SK-N-SH (cell line): ENCODE results near the gene CLDN16. TPM values are rescaled to one million over a fixed set of nuclear protein-coding genes. Genes with fewer than 3 reads are reported as not detected.

Experiments
- CTCF ChIA-PET: fragments of 300-600, 350-600 bp; formaldehyde crosslinking; extraction: SDS; loops from one replicate; lab custom pipeline; 2021; lab: Yijun Ruan, JAX
- POLR2A ChIA-PET: fragments of 350-600 bp; sonication (Branson Sonifier 250); formaldehyde crosslinking; extraction: SDS; loops from one replicate; lab custom pipeline; 2020; ENCODE audit warnings: antibody characterized with exemption, inconsistent platforms; lab: Yijun Ruan, JAX
- DNase-seq: peaks from one replicate; pipeline ENCODE4 v3.0.0; 2012
- H2AFZ ChIP-seq: fragments of 200-600 bp; sonication (generic); 2 replicates; pipeline ENCODE4 v1.8.1; 2016; ENCODE audit warnings: antibody characterized with exemption, mild to moderate bottlenecking, low read depth
- H3F3A ChIP-seq: fragments of 200-600 bp; sonication (generic); replicated peaks from 2 replicates; pipeline ENCODE3; 2016; ENCODE audit warnings: antibody characterized with exemption, mild to moderate bottlenecking; ENCODE audit not compliant: insufficient read depth
- H3K27ac ChIP-seq, 2 experiments: fragments of 200-500 bp in 1 of 2; fragments of 200-600 bp in 1 of 2; sonication (Bioruptor generic) in 1 of 2; sonication (generic), shearing (Covaris generic) in 1 of 2; 2 replicates each; pipeline versions ENCODE4 v1.5.1 to v1.6.1; 2014 to 2016; ENCODE audit warnings: low read depth in 2 of 2, inconsistent platforms in 1 of 2, low read length in 1 of 2, mild to moderate bottlenecking in 1 of 2, mixed read lengths in 1 of 2
- H3K27me3 ChIP-seq: fragments of 200-600 bp; sonication (generic), shearing (Covaris generic); 2 replicates; pipeline ENCODE4 v1.6.1; 2016; ENCODE audit warnings: mixed run types; ENCODE audit not compliant: insufficient read depth
- H3K36me3 ChIP-seq, 2 experiments: fragments of 200-500 bp in 1 of 2; fragments of 200-600 bp in 1 of 2; sonication (Bioruptor generic) in 1 of 2; sonication (generic) in 1 of 2; replicated peaks in 1 of 2; 2 replicates each; pipeline versions ENCODE3 to v1.5.1; 2014 to 2016; ENCODE audit warnings: low read length in 1 of 2, mild to moderate bottlenecking in 1 of 2; ENCODE audit not compliant: insufficient read depth in 2 of 2, control insufficient read depth in 1 of 2
- H3K4me1 ChIP-seq, 2 experiments: fragments of 200-500 bp in 1 of 2; fragments of 200-600 bp in 1 of 2; sonication (Bioruptor generic) in 1 of 2; sonication (generic), shearing (Covaris generic) in 1 of 2; 2 replicates each; pipeline versions ENCODE4 v1.5.1 to v1.6.1; 2014 to 2016; ENCODE audit warnings: low read depth in 1 of 2, low read length in 1 of 2, mixed run types in 1 of 2; ENCODE audit not compliant: insufficient read depth in 2 of 2, control insufficient read depth in 1 of 2
- H3K4me2 ChIP-seq: fragments of 200-600 bp; sonication (generic), shearing (Covaris generic); 2 replicates; pipeline ENCODE4 v1.6.1; 2017; ENCODE audit warnings: mixed run types
- H3K4me3 ChIP-seq, 2 experiments: fragments of 200-500 bp in 1 of 2; fragments of 200-600 bp in 1 of 2; sonication (Bioruptor generic) in 1 of 2; sonication (generic), shearing (Covaris generic) in 1 of 2; 2 replicates each; pipeline versions ENCODE4 v1.5.1 to v1.8.1; 2014 to 2016; ENCODE audit warnings: low read depth in 2 of 2, inconsistent platforms in 1 of 2, low read length in 1 of 2, mild to moderate bottlenecking in 1 of 2, mixed read lengths in 1 of 2, moderate library complexity in 1 of 2
- H3K79me2 ChIP-seq: fragments of 200-600 bp; sonication (generic); 2 replicates; pipeline ENCODE4 v1.8.1; 2017; ENCODE audit warnings: mild to moderate bottlenecking; ENCODE audit not compliant: insufficient read depth
- H3K9ac ChIP-seq: fragments of 200-600 bp; sonication (generic); 2 replicates; pipeline ENCODE4 v1.6.1; 2017; ENCODE audit warnings: mixed run types
- H3K9me2 ChIP-seq: fragments of 200-600 bp; sonication (generic); 2 replicates; pipeline ENCODE4 v1.6.1; 2017; ENCODE audit warnings: mixed run types
- H3K9me3 ChIP-seq: fragments of 200-600 bp; sonication (generic); 2 replicates; pipeline ENCODE4 v1.6.1; 2017; ENCODE audit warnings: mixed run types, mild to moderate bottlenecking, moderate library complexity
- H4K20me1 ChIP-seq: fragments of 200-600 bp; sonication (generic); 2 replicates; pipeline ENCODE4 v1.6.1; 2017; ENCODE audit warnings: mild to moderate bottlenecking, mixed run types; ENCODE audit not compliant: insufficient read depth
- CHD2 ChIP-seq: fragments of 150-350 bp; IDR thresholded peaks from 2 replicates; pipeline ENCODE4 v1.6.1; 2018; ENCODE audit warnings: low read length; ENCODE audit not compliant: partially characterized antibody
- ELF1 ChIP-seq: IDR thresholded peaks from 2 replicates; pipeline ENCODE4 v1.4.0; 2012
- EP300 ChIP-seq, 2 experiments: IDR thresholded peaks; 2 replicates each; pipeline versions ENCODE4 v1.4.0 to v1.6.1; 2012; ENCODE audit warnings: borderline replicate concordance in 1 of 2, low read depth in 1 of 2, low read length in 1 of 2
- FOXJ3 ChIP-seq: sonication (generic); formaldehyde crosslinking; IDR thresholded peaks from 2 replicates; pipeline ENCODE4 v1.5.1; 2020; ENCODE audit warnings: mild to moderate bottlenecking, missing genetic modification reagents
- FOXM1 ChIP-seq: IDR thresholded peaks from 2 replicates; pipeline ENCODE4 v1.4.0; 2012; ENCODE audit warnings: low read depth, mild to moderate bottlenecking
- GATA2 ChIP-seq: sonication (generic); formaldehyde crosslinking; IDR thresholded peaks from 2 replicates; pipeline ENCODE4 v1.5.0; 2020; ENCODE audit warnings: mild to moderate bottlenecking, missing genetic modification reagents
- MXI1 ChIP-seq: IDR thresholded peaks from 2 replicates; pipeline ENCODE4 v1.6.1; 2012; ENCODE audit warnings: mild to moderate bottlenecking, low read depth, low read length, improper control_type of control experiment
- NRF1 ChIP-seq: IDR thresholded peaks from 2 replicates; pipeline ENCODE4 v1.6.1; 2012; ENCODE audit warnings: low read depth, mild to moderate bottlenecking, low read length
- RAD21 ChIP-seq: IDR thresholded peaks from 2 replicates; pipeline ENCODE4 v1.6.1; 2012; ENCODE audit warnings: mild to moderate bottlenecking, low read length
- RCOR1 ChIP-seq: fragments of 150-350 bp; IDR thresholded peaks from 2 replicates; pipeline ENCODE4 v1.6.1; 2017; ENCODE audit warnings: antibody characterized with exemption, low read length
- RFX5 ChIP-seq: IDR thresholded peaks from 2 replicates; pipeline ENCODE4 v1.6.1; 2012; ENCODE audit warnings: mild to moderate bottlenecking, improper control_type of control experiment, low read length
- SMC3 ChIP-seq: IDR thresholded peaks from 2 replicates; pipeline ENCODE4 v1.6.1; 2012; ENCODE audit warnings: low read depth, low read length, improper control_type of control experiment
- YY1 ChIP-seq: IDR thresholded peaks from 2 replicates; pipeline ENCODE4 v1.4.0; 2012; ENCODE audit warnings: low read depth, mild to moderate bottlenecking
- WGBS: methylation state at CpG from one replicate; pipeline ENCODE4 v1.1.6; 2017; ENCODE audit warnings: low lambda C conversion rate; 5-methylcytosine and 5-hydroxymethylcytosine counted together
- polyA plus RNA-seq, 3 experiments: library from polyadenylated mRNA; depleted of rRNA; stranded (reverse); fragments of >200 nt; gene quantifications; 2 replicates each; pipeline ENCODE4 v1.2.3, GENCODE V29; 2012
- TF ChIP-seq, protein P1 (sequence below): IDR thresholded peaks from 2 replicates; pipeline ENCODE4 v1.6.1; 2012; ENCODE audit warnings: mild to moderate bottlenecking, low read depth, low read length, moderate library complexity
- TF ChIP-seq, protein P2 (sequence below): fragments of 150-350 bp; IDR thresholded peaks from 2 replicates; pipeline ENCODE4 v1.6.1; 2016; ENCODE audit warnings: mild to moderate bottlenecking, low read depth, low read length
- TF ChIP-seq, protein P3 (sequence below): IDR thresholded peaks from 2 replicates; pipeline ENCODE4 v1.4.0; 2012; ENCODE audit warnings: low read depth, borderline replicate concordance
- TF ChIP-seq, protein P4 (sequence below): IDR thresholded peaks from 2 replicates; pipeline ENCODE4 v1.4.0; 2012; ENCODE audit warnings: low read depth

CLDN16 gene
- polyA plus RNA-seq, 1 of the 3 experiments (the other 2 are of a cell fraction), result 0.02 TPM

DNA sequence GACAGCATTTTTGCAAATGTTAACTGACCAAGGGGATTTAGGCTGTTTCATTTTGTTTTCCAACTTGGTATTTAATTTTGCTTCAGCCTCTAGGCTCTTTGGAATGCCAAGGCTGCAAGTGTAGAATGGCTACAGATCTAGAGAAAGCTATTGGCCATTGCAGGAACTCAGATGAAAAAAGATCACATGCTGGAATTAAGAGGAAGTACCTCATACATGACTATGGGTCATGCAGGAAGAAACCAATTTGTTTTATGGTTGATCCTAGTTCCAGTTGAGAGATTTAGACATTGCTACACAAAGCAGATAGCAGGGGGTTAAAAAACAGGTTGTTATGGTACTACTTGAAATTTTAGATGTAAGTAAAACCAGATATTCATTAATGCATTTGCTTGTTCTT lies 12.7 kb upstream of the CLDN16 start:
- H3K9ac ChIP-seq, result no peak overlapping the region
- ChIA-PET POLR2A (no interaction called here), CTCF (no interaction called here)
- no peaks in the 10 kb centered on the region for H3K36me3 ChIP-seq
- TF ChIP-seq GATA2 (no peak), RCOR1 (no peak), CHD2 (no peak)
- no peak overlapping the region for H3K4me2 ChIP-seq
- no peaks in the 10 kb centered on the region for H3F3A ChIP-seq
- no peaks in the 10 kb centered on the region for H3K79me2 ChIP-seq
- H3K27me3 ChIP-seq, result no peaks in the 10 kb centered on the region
- H3K9me3 ChIP-seq, result no peaks in the 10 kb centered on the region
- H4K20me1 ChIP-seq, result no peaks in the 10 kb centered on the region
- no peaks in the 10 kb centered on the region for H3K9me2 ChIP-seq
- H3K27ac ChIP-seq, result no peak overlapping the region
- no peak for DNase-seq
- peaks cover 0 to 8% of the 10 kb centered on the region in 2 experiments; a peak in 1 of 4 replicates for H3K4me1 ChIP-seq
- no peak overlapping the region for H2AFZ ChIP-seq
- H3K4me3 ChIP-seq, result no peak overlapping the region

DNA sequence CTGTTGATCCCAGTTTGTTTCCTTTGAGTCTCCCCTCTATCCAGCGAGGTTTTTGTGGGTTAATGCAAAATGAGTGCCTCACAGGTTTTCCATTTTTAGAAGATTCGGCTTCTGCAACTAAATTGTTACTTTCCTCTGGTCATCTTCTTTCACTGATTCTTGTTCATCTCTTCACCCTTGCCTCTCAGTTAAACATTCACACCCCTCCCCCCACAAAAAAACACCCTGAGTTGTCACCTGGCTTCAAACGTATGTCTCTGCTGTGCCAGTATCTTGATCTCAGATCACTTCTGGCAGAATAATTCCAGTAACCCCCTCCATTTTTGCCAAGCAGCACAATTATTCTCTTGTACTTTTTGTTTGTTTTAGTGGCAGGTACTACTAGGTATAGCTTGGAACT lies 12.3 kb upstream of the CLDN16 start:
- peaks cover 0 to 8% of the 10 kb centered on the region in 2 experiments; a peak in 1 of 4 replicates for H3K4me1 ChIP-seq
- TF ChIP-seq RAD21 (no peak), RCOR1 (no peak), NRF1 (no peak), GATA2 (no peak), RFX5 (no peak), MXI1 (no peak), FOXM1 (no peak), ELF1 (no peak), EP300 (IDR thresholded peaks at IDR 0.05; ENCODE audit: borderline replicate concordance in 1 of 2, low read depth in 1 of 2, low read length in 1 of 2) (no peak), FOXJ3 (no peak), SMC3 (no peak), YY1 (no peak)
- TF ChIP-seq, protein P1, sequence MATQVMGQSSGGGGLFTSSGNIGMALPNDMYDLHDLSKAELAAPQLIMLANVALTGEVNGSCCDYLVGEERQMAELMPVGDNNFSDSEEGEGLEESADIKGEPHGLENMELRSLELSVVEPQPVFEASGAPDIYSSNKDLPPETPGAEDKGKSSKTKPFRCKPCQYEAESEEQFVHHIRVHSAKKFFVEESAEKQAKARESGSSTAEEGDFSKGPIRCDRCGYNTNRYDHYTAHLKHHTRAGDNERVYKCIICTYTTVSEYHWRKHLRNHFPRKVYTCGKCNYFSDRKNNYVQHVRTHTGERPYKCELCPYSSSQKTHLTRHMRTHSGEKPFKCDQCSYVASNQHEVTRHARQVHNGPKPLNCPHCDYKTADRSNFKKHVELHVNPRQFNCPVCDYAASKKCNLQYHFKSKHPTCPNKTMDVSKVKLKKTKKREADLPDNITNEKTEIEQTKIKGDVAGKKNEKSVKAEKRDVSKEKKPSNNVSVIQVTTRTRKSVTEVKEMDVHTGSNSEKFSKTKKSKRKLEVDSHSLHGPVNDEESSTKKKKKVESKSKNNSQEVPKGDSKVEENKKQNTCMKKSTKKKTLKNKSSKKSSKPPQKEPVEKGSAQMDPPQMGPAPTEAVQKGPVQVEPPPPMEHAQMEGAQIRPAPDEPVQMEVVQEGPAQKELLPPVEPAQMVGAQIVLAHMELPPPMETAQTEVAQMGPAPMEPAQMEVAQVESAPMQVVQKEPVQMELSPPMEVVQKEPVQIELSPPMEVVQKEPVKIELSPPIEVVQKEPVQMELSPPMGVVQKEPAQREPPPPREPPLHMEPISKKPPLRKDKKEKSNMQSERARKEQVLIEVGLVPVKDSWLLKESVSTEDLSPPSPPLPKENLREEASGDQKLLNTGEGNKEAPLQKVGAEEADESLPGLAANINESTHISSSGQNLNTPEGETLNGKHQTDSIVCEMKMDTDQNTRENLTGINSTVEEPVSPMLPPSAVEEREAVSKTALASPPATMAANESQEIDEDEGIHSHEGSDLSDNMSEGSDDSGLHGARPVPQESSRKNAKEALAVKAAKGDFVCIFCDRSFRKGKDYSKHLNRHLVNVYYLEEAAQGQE, result no peak
- TF ChIP-seq, protein P2, sequence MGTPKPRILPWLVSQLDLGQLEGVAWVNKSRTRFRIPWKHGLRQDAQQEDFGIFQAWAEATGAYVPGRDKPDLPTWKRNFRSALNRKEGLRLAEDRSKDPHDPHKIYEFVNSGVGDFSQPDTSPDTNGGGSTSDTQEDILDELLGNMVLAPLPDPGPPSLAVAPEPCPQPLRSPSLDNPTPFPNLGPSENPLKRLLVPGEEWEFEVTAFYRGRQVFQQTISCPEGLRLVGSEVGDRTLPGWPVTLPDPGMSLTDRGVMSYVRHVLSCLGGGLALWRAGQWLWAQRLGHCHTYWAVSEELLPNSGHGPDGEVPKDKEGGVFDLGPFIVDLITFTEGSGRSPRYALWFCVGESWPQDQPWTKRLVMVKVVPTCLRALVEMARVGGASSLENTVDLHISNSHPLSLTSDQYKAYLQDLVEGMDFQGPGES, result no peak
- TF ChIP-seq, protein P3, sequence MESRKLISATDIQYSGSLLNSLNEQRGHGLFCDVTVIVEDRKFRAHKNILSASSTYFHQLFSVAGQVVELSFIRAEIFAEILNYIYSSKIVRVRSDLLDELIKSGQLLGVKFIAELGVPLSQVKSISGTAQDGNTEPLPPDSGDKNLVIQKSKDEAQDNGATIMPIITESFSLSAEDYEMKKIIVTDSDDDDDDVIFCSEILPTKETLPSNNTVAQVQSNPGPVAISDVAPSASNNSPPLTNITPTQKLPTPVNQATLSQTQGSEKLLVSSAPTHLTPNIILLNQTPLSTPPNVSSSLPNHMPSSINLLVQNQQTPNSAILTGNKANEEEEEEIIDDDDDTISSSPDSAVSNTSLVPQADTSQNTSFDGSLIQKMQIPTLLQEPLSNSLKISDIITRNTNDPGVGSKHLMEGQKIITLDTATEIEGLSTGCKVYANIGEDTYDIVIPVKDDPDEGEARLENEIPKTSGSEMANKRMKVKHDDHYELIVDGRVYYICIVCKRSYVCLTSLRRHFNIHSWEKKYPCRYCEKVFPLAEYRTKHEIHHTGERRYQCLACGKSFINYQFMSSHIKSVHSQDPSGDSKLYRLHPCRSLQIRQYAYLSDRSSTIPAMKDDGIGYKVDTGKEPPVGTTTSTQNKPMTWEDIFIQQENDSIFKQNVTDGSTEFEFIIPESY, result no peak
- TF ChIP-seq, protein P4, sequence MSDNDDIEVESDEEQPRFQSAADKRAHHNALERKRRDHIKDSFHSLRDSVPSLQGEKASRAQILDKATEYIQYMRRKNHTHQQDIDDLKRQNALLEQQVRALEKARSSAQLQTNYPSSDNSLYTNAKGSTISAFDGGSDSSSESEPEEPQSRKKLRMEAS, result no peak
- H3K79me2 ChIP-seq, result no peaks in the 10 kb centered on the region
- H3K9me3 ChIP-seq, result no peaks in the 10 kb centered on the region
- no peaks in the 10 kb centered on the region for H3K9me2 ChIP-seq
- no peaks in the 10 kb centered on the region for H4K20me1 ChIP-seq
- no peak overlapping the region for H3K27ac ChIP-seq
- no peaks in the 10 kb centered on the region for H3K36me3 ChIP-seq
- ChIA-PET CTCF (no interaction called here), POLR2A (no interaction called here)
- H3K4me3 ChIP-seq, result no peak overlapping the region
- WGBS, result 15% methylated on average over 3 of the region's 3 CpGs
- no peaks in the 10 kb centered on the region for H3F3A ChIP-seq
- H2AFZ ChIP-seq, result no peak overlapping the region
- no peak overlapping the region for H3K4me2 ChIP-seq
- no peaks in the 10 kb centered on the region for H3K27me3 ChIP-seq
- no peak for DNase-seq
- no peak overlapping the region for H3K9ac ChIP-seq
